ENCODE data around the gene NDUFA8.
"Not testable (repeated sequence)": the region's sequence is repeated elsewhere in the genome, so short reads cannot be mapped to it uniquely, and the experiment has no call there.

NDUFA8 gene

GRCh38 chr9:122121391-122121790 is 38.2 kb downstream of the NDUFA8 start:
- no peak for DNase-seq (ENCODE audit: low read depth in 2 of 2)

DNA sequence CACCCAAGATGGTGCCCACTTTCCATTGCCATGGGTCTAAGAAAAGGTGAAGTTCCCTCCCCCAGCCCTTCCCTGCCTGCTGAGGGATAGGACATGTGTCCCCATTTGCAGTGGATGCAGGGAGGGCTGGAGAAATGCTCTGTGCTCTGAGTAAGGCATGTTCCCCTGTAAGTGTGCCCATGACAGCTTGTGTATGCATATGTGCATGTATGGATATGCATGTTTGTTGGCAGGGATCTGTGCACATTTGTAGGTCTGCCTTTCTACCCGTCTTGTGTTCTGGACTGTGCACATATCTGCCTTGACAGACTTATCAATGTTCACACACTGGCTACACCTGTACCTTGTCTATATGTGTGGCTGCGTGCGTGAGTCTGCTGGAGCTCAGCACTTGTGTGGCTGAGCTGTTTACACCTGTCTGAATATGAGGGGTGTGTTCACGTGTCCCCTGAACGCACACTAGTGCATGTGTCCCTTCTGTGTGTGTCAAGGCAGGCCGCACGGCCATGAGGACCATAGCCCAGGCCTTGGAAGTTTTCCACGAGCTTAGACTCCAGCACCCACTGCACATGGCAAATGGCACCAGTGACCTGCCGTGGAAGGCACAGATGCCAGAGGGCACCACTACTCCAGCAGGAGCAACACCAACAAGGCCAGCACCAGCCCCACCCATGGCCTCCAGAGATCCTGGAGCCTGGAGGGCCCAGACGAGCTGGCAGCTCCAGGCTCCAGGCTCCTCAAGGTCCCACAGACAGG is 39.1 kb downstream of the NDUFA8 start:
- DNase-seq (ENCODE audit: low read depth in 2 of 2): no peak

DNA sequence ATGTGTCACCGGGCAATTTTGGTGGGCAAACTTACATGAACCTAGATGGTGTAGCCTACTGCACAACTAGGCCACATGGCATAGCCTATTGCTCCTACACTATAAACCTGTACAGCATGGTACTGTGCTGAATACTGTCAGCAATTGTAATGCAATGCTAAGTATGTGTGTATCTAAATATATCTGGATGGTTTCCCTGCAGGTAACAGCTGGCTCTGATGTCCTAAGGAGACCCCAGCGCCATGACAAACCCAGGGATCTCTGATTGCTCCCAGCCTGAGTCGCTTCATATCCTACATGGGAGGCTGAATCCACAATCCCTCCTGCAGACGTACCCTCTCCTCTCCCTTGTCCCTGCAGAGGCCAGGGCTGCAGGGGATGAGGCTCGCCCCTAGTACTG is 39.9 kb downstream of the NDUFA8 start:
- DNase-seq (ENCODE audit: low read depth in 2 of 2): no peak

DNA sequence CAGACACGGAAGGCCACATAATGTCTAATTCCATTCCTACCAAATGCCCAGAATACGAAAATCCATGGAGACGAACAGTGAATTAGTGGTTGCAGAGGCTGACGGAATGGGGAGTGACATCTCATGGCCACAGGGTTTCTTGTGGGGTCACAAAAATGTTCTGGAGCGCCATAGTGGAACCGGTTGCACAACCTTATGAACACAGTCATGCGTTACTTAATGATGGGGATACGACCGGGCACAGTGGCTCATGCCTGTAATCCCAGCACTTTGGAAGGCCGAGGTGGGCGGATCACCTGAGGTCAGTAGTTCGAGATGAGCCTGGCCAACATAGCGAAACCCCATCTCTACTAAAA is 40.4 kb downstream of the NDUFA8 start:
- no peak for DNase-seq (ENCODE audit: low read depth in 2 of 2)

- DNase-seq (ENCODE audit: low read depth in 2 of 2): no peak
Measured at GRCh38 chr9:122118343-122119165, 41.0 kb downstream of the NDUFA8 start.

DNA sequence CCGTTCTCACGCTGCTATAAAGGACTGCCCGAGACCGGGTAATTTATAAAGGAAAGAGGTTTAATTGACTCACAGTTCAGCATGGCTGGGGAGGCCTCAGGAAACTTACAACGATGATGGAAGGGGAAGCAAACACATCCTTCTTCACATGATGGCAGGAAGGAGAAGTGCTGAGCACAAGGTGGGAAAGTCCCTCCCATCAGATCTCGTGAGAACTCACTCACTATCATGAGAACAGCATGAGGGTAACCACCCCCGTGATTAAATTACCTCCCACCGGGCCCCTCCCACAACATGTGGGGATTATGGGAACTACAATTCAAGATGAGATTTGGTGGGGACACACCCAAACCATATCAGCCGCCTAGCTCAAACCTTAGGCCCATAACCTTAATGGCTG is 42.3 kb downstream of the NDUFA8 start:
- DNase-seq (ENCODE audit: low read depth in 2 of 2): not testable (repeated sequence)

GRCh38 chr9:122116448-122117173 is 43.0 kb downstream of the NDUFA8 start:
- DNase-seq (ENCODE audit: low read depth in 2 of 2): no peak

- DNase-seq (ENCODE audit: low read depth in 2 of 2): no peak
Measured at GRCh38 chr9:122116040-122116439, 43.5 kb downstream of the NDUFA8 start.

GRCh38 chr9:122115176-122116035 is 44.2 kb downstream of the NDUFA8 start:
- DNase-seq (ENCODE audit: low read depth in 2 of 2): no peak

DNA sequence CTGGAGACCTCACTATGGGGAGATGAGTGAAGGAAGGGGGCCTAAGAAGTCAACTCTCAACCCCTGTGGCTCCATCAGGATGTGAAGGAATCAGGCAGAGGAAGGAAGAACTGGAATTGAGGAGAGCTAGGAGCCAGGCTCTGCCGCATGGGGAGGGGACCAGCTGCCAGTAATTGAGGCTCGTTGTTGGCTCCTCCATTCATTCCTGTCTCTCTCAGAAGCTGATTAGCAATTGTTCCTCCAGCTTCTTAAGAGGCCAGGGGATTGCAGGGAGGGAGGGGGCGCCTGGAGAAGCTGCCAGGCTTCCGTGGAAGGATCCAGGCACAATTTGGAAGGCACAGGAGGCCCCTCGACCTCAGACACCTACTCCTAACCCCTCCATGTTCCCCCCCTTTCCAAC is 46.0 kb downstream of the NDUFA8 start:
- DNase-seq (ENCODE audit: low read depth in 2 of 2): no peak

GRCh38 chr9:122112238-122112637 is 47.3 kb downstream of the NDUFA8 start:
- DNase-seq (ENCODE audit: low read depth in 2 of 2): no peak

- no peak for DNase-seq (ENCODE audit: low read depth in 2 of 2)
Measured at GRCh38 chr9:122111413-122112085, 48.0 kb downstream of the NDUFA8 start.

DNA sequence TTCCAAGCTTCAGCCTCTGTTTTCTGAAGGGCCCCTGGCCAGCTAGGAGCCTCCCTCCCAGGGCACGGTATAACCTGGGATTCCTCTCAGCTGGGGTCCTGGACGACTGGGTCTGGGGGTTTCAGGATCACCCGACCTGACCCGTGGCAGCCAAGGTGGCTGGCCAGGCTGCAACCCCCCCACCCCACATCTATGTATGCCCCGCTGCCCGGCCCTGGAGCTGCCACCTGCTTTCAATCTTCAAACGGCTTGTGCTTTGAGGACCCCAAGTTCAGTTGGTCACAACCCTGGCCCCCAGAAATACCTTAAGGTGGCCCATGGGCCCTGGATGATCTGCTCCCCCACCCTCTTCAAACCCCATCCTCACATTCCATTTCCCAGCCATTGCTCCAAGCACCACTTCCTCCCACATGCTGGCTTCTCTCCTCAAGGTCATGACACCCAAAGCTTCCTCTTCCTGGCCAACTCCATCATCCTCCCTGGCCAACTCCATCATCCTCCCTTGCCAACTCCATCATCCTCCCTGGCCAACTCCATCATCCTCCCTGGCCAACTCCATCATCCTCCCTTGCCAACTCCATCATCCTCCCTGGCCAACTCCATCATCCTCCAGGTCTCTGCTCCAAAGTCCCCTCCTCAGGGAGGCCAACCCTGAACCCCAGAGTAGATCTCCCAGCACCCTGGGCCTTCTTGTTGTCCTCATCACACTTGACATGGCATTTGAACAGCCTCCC is 49.3 kb downstream of the NDUFA8 start:
- DNase-seq (ENCODE audit: low read depth in 2 of 2): no peak

GRCh38 chr9:122109035-122109813 is 50.4 kb downstream of the NDUFA8 start:
- no peak for DNase-seq (ENCODE audit: low read depth in 2 of 2)

- DNase-seq (ENCODE audit: low read depth in 2 of 2): no peak
Measured at GRCh38 chr9:122107291-122107805, 52.2 kb downstream of the NDUFA8 start.

DNA sequence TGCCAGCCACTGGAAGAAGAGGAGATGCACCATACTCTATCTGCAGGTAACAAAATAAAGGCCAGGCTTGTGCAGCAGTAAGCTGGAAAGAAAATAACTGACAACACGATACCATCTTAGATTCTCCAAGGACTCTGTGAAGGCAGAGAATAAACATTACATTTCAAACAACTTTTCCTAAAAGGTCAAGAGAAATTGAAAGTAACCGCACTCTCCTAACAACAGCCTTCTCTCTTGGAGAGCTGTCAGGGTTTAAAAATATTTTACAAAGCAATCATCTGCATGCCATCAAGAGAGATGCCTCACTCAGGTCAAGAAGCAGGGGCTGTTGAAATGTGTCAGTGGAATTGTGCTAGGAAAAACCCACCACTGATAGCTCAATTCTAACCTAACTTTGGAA is 53.0 kb downstream of the NDUFA8 start:
- no peak for DNase-seq (ENCODE audit: low read depth in 2 of 2)

- DNase-seq (ENCODE audit: low read depth in 2 of 2): no peak
Measured at GRCh38 chr9:122103985-122104384, 55.6 kb downstream of the NDUFA8 start.

GRCh38 chr9:122102156-122102555 is 57.4 kb downstream of the NDUFA8 start:
- no peak for DNase-seq (ENCODE audit: low read depth in 2 of 2)

DNA sequence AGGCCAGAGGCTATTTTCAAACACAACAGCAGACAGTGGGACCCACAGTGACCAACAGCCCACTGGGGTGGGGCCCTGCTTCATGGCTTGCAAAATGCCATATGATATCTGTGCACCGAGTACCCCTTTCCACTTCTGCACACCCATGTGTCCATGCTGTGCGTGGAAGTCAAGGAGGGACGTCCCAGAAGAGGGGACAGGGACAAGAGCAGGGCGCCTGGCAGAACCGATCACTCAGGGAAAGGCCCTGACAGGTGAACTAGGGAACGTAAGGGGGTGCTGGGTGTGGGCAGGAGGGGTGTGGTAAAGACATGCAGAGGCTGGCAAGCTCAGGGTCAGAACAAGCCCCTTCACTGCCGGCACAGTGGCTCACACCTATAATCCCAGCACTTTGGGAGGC is 58.8 kb downstream of the NDUFA8 start:
- no peak for DNase-seq (ENCODE audit: low read depth in 2 of 2)

All from stimulated activated CD4-positive, alpha-beta T cell treated with anti-CD3 and anti-CD28 coated beads, Interleukin-12 subunit alpha, Interleukin-12 subunit beta, amount 100 ng/mL, for 24 hours (primary cell).